K562 (cell line): ENCODE data around the gene ZNF285. TPM values are rescaled to one million over a fixed set of nuclear protein-coding genes. Genes with fewer than 3 reads are reported as not detected.

Source experiments
- ZBTB40 ChIP-seq, 2 experiments: fragments of 450-650 bp in 1 of 2; sonication (generic) in 1 of 2; formaldehyde crosslinking in 1 of 2; IDR thresholded peaks; 2 replicates each; pipeline versions ENCODE4 v1.7.1 to v1.9.0; 2016 to 2022; ENCODE audit warnings: inconsistent platforms in 1 of 2, mild to moderate bottlenecking in 1 of 2, missing genetic modification reagents in 1 of 2
- polyA plus RNA-seq, 8 experiments: library from polyadenylated mRNA; depleted of rRNA in 4 of 8; stranded (reverse) in 5 of 8; unstranded in 3 of 8; fragments of >200 nt; fragmentation: Nextera tagmentation in 2 of 8; fragmentation: Illumina TruSeq in 1 of 8; extraction: Ambion mirVana in 2 of 8; extraction: Trizol in 1 of 8; gene quantifications; 2 replicates each; pipeline versions ENCODE4 v1.2.1 to v1.2.3, GENCODE V29; 2011 to 2014; ENCODE audit warnings: inconsistent platforms in 1 of 8, missing spikeins in 1 of 8
- total RNA-seq, 7 experiments: library from RNA; depleted of rRNA in 6 of 7; stranded (reverse); fragments of >200 nt in 6 of 7; fragmentation: Illumina TruSeq in 2 of 7; extraction: Trizol in 2 of 7; gene quantifications; 2 replicates each; pipeline versions ENCODE4 v1.2.1 to v1.2.3, GENCODE V29; 2011 to 2021; ENCODE audit warnings: low replicate concordance in 1 of 7
- TF ChIP-seq, protein P1 (sequence below): sonication (generic); formaldehyde crosslinking; IDR thresholded peaks from 2 replicates; pipeline ENCODE4 v1.8.0; 2022; ENCODE audit warnings: missing genetic modification reagents, mild to moderate bottlenecking, moderate library complexity, borderline replicate concordance

Gene ZNF285
- total and polyA plus RNA-seq, 9 of the 15 experiments (the other 6 are each of a cell fraction or from before 2014, with no cell fraction given) = 0.14 to 1.1 (median 0.50) TPM

DNA sequence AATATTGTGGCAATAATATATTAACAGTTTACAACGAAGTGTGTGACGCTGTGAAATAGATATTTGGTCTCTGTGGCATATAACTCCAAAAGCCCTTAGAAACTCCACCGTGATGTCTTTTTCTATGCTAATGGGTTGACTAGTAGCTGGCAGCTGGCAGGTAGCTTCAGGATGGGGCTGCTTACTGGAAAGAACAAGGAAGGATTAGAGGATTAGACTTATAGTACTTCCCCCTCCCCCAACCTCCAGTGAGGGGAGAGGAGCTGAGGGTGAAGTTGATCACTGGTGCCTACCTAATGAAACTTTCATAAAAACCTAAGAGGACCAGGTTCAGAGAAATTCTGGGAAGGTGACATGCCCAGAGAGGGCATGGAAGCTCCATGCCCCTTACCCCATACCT is 37.0 kb upstream of the ZNF285 start (continued):
- TF ChIP-seq, protein P1, sequence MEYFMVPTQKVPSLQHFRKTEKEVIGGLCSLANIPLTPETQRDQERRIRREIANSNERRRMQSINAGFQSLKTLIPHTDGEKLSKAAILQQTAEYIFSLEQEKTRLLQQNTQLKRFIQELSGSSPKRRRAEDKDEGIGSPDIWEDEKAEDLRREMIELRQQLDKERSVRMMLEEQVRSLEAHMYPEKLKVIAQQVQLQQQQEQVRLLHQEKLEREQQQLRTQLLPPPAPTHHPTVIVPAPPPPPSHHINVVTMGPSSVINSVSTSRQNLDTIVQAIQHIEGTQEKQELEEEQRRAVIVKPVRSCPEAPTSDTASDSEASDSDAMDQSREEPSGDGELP (CRISPR knock-in tag) = no peak
- TF ChIP-seq ZBTB40 (IDR thresholded peaks at IDR 0.05) (no peak), ZBTB40 (CRISPR knock-in tag; IDR thresholded peaks at IDR 0.05) (no peak)
